OCI-LY3 (cell line): ENCODE results near the gene ZNF665.
"Not testable (repeated sequence)": the region's sequence is repeated elsewhere in the genome, so short reads cannot be mapped to it uniquely, and the experiment has no call there.

Experiments used
- EZH2phosphoT487 ChIP-seq: fragments of 200-600 bp; shearing (Covaris generic); IDR thresholded peaks from 2 replicates; pipeline ENCODE4 v1.6.1; 2018; ENCODE audit warnings: antibody characterized with exemption, mixed run types, low read depth
- TF ChIP-seq, protein P1 (sequence below): fragments of 200-600, 300-600 bp; sonication (generic); IDR thresholded peaks from 2 replicates; pipeline ENCODE4 v1.5.1; 2014; ENCODE audit warnings: antibody characterized with exemption, low read length, low read depth

DNA sequence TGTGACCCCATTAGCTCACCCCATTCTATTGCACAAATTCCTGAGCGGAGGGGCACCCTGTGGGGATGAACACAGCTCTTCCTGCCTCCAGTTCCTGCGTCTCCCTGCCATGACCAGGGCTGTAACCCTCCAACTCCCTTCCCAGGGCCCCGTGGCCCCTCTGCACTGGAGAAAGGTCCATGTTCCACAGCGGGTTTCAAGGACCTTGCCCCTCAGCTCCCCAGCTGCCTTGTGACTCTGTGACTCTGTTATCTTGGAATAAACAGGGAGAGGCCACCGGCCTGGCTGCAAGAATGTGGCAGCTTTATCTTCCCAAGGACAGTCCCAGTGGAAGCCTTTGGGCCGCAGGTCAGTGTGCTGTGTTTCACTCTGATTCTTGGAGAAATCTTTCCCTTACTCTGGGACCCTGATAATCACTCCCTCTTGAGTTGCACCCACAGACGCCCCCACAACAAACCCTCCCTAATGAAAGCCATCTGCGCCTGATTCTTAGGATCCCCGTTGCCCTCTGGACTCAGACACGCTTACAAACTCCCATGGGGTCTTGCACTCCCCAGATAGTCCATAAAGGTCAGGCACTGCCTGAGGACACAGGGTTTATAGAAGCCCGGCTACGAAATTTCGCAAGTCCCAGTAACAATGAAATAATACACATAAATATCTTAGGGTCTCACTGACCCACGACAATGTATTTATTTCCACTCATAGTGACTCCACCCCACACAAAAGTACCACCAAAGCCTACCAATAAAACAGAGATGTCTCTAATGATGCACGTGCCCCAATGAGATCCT, 66.2 kb downstream of the ZNF665 start:
- TF ChIP-seq, protein P1, sequence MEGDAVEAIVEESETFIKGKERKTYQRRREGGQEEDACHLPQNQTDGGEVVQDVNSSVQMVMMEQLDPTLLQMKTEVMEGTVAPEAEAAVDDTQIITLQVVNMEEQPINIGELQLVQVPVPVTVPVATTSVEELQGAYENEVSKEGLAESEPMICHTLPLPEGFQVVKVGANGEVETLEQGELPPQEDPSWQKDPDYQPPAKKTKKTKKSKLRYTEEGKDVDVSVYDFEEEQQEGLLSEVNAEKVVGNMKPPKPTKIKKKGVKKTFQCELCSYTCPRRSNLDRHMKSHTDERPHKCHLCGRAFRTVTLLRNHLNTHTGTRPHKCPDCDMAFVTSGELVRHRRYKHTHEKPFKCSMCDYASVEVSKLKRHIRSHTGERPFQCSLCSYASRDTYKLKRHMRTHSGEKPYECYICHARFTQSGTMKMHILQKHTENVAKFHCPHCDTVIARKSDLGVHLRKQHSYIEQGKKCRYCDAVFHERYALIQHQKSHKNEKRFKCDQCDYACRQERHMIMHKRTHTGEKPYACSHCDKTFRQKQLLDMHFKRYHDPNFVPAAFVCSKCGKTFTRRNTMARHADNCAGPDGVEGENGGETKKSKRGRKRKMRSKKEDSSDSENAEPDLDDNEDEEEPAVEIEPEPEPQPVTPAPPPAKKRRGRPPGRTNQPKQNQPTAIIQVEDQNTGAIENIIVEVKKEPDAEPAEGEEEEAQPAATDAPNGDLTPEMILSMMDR = not testable (repeated sequence)
- not testable (repeated sequence) for TF ChIP-seq EZH2phosphoT487
